SJCRH30 (cell line): ENCODE results near the gene SAMD9. TPM values are rescaled to one million over a fixed set of nuclear protein-coding genes. Genes with fewer than 3 reads are reported as not detected.
"Not testable (repeated sequence)": the region's sequence is repeated elsewhere in the genome, so short reads cannot be mapped to it uniquely, and the experiment has no call there.

Source experiments
- DNase-seq, 2 experiments: peaks; one replicate each; pipeline ENCODE4 v3.0.0-alpha.2; 2015 to 2020
- H3K27ac ChIP-seq: fragments of 250-450 bp; sonication (Bioruptor Pico); 2 replicates; pipeline ENCODE4 v1.5.1; 2020; ENCODE audit warnings: mild to moderate bottlenecking, moderate library complexity
- H3K27me3 ChIP-seq: fragments of 250-450 bp; sonication (Bioruptor Pico); 2 replicates; pipeline ENCODE4 v1.5.1; 2020; ENCODE audit warnings: mild to moderate bottlenecking, moderate library complexity
- H3K36me3 ChIP-seq: fragments of 250-450 bp; sonication (Bioruptor Pico); 2 replicates; pipeline ENCODE4 v1.5.1; 2020; ENCODE audit warnings: mild to moderate bottlenecking, moderate library complexity
- H3K4me1 ChIP-seq: fragments of 250-450 bp; sonication (Bioruptor Pico); 2 replicates; pipeline ENCODE4 v1.5.1; 2020; ENCODE audit warnings: mild to moderate bottlenecking, moderate library complexity
- H3K4me3 ChIP-seq: fragments of 250-450 bp; sonication (Bioruptor Pico); 2 replicates; pipeline ENCODE4 v1.5.1; 2020; ENCODE audit warnings: mild to moderate bottlenecking, moderate library complexity
- H3K9me3 ChIP-seq: fragments of 250-450 bp; sonication (Bioruptor Pico); replicated peaks from 2 replicates; pipeline ENCODE4 v1.5.1; 2020; ENCODE audit warnings: mild to moderate bottlenecking, moderate library complexity
- total RNA-seq: library from RNA; depleted of rRNA; stranded (reverse); fragments of >200 nt; shearing (Covaris generic); gene quantifications from 2 replicates; pipeline ENCODE4 v1.2.3, GENCODE V29; 2014; rRNA removed

SAMD9 gene
- total RNA-seq, 1 experiment from 2014 or later: 6.0 TPM

GRCh38 chr7:93073357-93073756 is 44.4 kb downstream of the SAMD9 start:
- H3K36me3 ChIP-seq, DNase-seq, H3K9me3 ChIP-seq, H3K27me3 ChIP-seq, H3K4me3 ChIP-seq, H3K27ac ChIP-seq, H3K4me1 ChIP-seq: not testable (repeated sequence)

- Histone ChIP-seq H3K4me1 (no peaks in the 10 kb centered on the region), H3K36me3 (no peaks in the 10 kb centered on the region), H3K27ac (no peak overlapping the region), H3K27me3 (no peaks in the 10 kb centered on the region), H3K4me3 (no peak overlapping the region), H3K9me3 (no peaks in the 10 kb centered on the region; the same call in 1 of the 2 replicates)
- DNase-seq: no peak
These were observed 55.2 kb downstream of the SAMD9 start for GRCh38 chr7:93062599-93062998.

GRCh38 chr7:93060865-93061264 is 56.9 kb downstream of the SAMD9 start:
- Histone ChIP-seq H3K27ac (no peak overlapping the region), H3K36me3 (no peaks in the 10 kb centered on the region)

GRCh38 chr7:93060025-93060424 is 57.8 kb downstream of the SAMD9 start:
- H3K27me3 ChIP-seq: no peaks in the 10 kb centered on the region
- DNase-seq: no peak
- H3K27ac ChIP-seq: no peak overlapping the region
- no peaks in the 10 kb centered on the region for H3K9me3 ChIP-seq
- no peak overlapping the region for H3K4me3 ChIP-seq
- no peaks in the 10 kb centered on the region for H3K36me3 ChIP-seq
- H3K4me1 ChIP-seq: peaks cover 4% of the 10 kb centered on the region

More at GRCh38 chr7:93060865-93061264, 56.9 kb downstream of the SAMD9 start:
- Histone ChIP-seq H3K4me3 (no peak overlapping the region), H3K9me3 (no peaks in the 10 kb centered on the region), H3K4me1 (no peaks in the 10 kb centered on the region), H3K27me3 (no peaks in the 10 kb centered on the region)
- no peak for DNase-seq

GRCh38 chr7:93056621-93057020 is 61.2 kb downstream of the SAMD9 start:
- not testable (repeated sequence) for H3K36me3 ChIP-seq, DNase-seq, H3K9me3 ChIP-seq, H3K4me3 ChIP-seq, H3K27ac ChIP-seq, H3K27me3 ChIP-seq
- peaks cover 13% of the 10 kb centered on the region for H3K4me1 ChIP-seq

GRCh38 chr7:93055543-93056107 is 62.2 kb downstream of the SAMD9 start:
- Histone ChIP-seq H3K27ac (no peak overlapping the region), H3K9me3 (no peaks in the 10 kb centered on the region), H3K4me1 (peaks cover 13% of the 10 kb centered on the region), H3K36me3 (no peaks in the 10 kb centered on the region), H3K4me3 (no peak overlapping the region), H3K27me3 (no peaks in the 10 kb centered on the region)
- DNase-seq: peak in 1 of 2 experiments; percentile 75

GRCh38 chr7:93054975-93055374 is 62.8 kb downstream of the SAMD9 start:
- H3K4me3 ChIP-seq: no peak overlapping the region

GRCh38 chr7:93053949-93054943 is 63.5 kb downstream of the SAMD9 start:
- no peak for DNase-seq
- H3K27ac ChIP-seq: no peak overlapping the region
- H3K4me3 ChIP-seq: no peak overlapping the region
- H3K36me3 ChIP-seq: no peaks in the 10 kb centered on the region
- H3K9me3 ChIP-seq: no peaks in the 10 kb centered on the region
- no peaks in the 10 kb centered on the region for H3K27me3 ChIP-seq
- peaks cover 13% of the 10 kb centered on the region for H3K4me1 ChIP-seq

More at GRCh38 chr7:93054975-93055374, 62.8 kb downstream of the SAMD9 start:
- peaks cover 13% of the 10 kb centered on the region for H3K4me1 ChIP-seq
- H3K27ac ChIP-seq: no peak overlapping the region
- no peaks in the 10 kb centered on the region for H3K36me3 ChIP-seq
- no peaks in the 10 kb centered on the region for H3K9me3 ChIP-seq
- DNase-seq: peak in 1 of 2 experiments; percentile 28
- no peaks in the 10 kb centered on the region for H3K27me3 ChIP-seq

- H3K27ac ChIP-seq: no peak overlapping the region
- no peaks in the 10 kb centered on the region for H3K27me3 ChIP-seq
- no peak for DNase-seq
- H3K4me3 ChIP-seq: no peak overlapping the region
- no peaks in the 10 kb centered on the region for H3K9me3 ChIP-seq
- no peaks in the 10 kb centered on the region for H3K36me3 ChIP-seq
- H3K4me1 ChIP-seq: peaks cover 13% of the 10 kb centered on the region
These were observed 64.4 kb downstream of the SAMD9 start for GRCh38 chr7:93053209-93053948.

- H3K27me3 ChIP-seq: no peaks in the 10 kb centered on the region
- no peak for DNase-seq
- H3K27ac ChIP-seq: no peak overlapping the region
- no peaks in the 10 kb centered on the region for H3K36me3 ChIP-seq
- peaks cover 13% of the 10 kb centered on the region for H3K4me1 ChIP-seq
- no peaks in the 10 kb centered on the region for H3K9me3 ChIP-seq
- H3K4me3 ChIP-seq: no peak overlapping the region
These were observed 66.1 kb downstream of the SAMD9 start for GRCh38 chr7:93051660-93052059.

Other genes starting within 250 kb of the SAMD9 start
- 0.79 and 1.8 TPM in 2 replicates for gene SAMD9L, start 30.4 kb upstream of the SAMD9 start, total RNA-seq
- 3.0 and 4.2 TPM in 2 replicates for gene HEPACAM2, start 108.5 kb upstream of the SAMD9 start, total RNA-seq
- gene VPS50, start 114.4 kb upstream of the SAMD9 start, total RNA-seq: 22.2 and 26.4 TPM in 2 replicates